GM21717 (cell line): Measurements from ENCODE around the gene PHLPP1.
"Not testable (repeated sequence)": the region's sequence is repeated elsewhere in the genome, so short reads cannot be mapped to it uniquely, and the experiment has no call there.

Experiments used
- ATAC-seq: cut with Tn5 transposase; IDR thresholded peaks from one replicate; pipeline ENCODE4 v1.9.1; 2021; ENCODE audit warnings: mild to moderate bottlenecking, moderate library complexity; ENCODE audit not compliant: unreplicated experiment

PHLPP1 gene

GRCh38 chr18:62880034-62880433 is 164.7 kb downstream of the PHLPP1 start:
- ATAC-seq: no peak

GRCh38 chr18:62880673-62881364 is 165.5 kb downstream of the PHLPP1 start:
- no peak for ATAC-seq

- no peak for ATAC-seq
These were observed 166.2 kb downstream of the PHLPP1 start for GRCh38 chr18:62881509-62882016.

- no peak for ATAC-seq
These were observed 168.8 kb downstream of the PHLPP1 start for GRCh38 chr18:62883937-62884735.

- ATAC-seq: no peak
These were observed 170.5 kb downstream of the PHLPP1 start for GRCh38 chr18:62885804-62886203.

- no peak for ATAC-seq
These were observed 179.5 kb downstream of the PHLPP1 start for GRCh38 chr18:62894681-62895390.

- no peak for ATAC-seq
These were observed 181.8 kb downstream of the PHLPP1 start for GRCh38 chr18:62897153-62897552.

GRCh38 chr18:62898359-62898758 is 183.0 kb downstream of the PHLPP1 start:
- ATAC-seq: peak; percentile 94

- no peak for ATAC-seq
These were observed 184.2 kb downstream of the PHLPP1 start for GRCh38 chr18:62899534-62899933.

- no peak for ATAC-seq
These were observed 185.0 kb downstream of the PHLPP1 start for GRCh38 chr18:62900132-62900883.

GRCh38 chr18:62902776-62903175 is 187.4 kb downstream of the PHLPP1 start:
- no peak for ATAC-seq

- no peak for ATAC-seq
These were observed 189.3 kb downstream of the PHLPP1 start for GRCh38 chr18:62904396-62905285.

- ATAC-seq: no peak
These were observed 197.5 kb downstream of the PHLPP1 start for GRCh38 chr18:62912885-62913284.

GRCh38 chr18:62913824-62914223 is 198.5 kb downstream of the PHLPP1 start:
- ATAC-seq: not testable (repeated sequence)

- no peak for ATAC-seq
These were observed 199.6 kb downstream of the PHLPP1 start for GRCh38 chr18:62914871-62915392.

GRCh38 chr18:62918361-62918760 is 203.0 kb downstream of the PHLPP1 start:
- ATAC-seq: no peak

GRCh38 chr18:62919109-62919838 is 203.9 kb downstream of the PHLPP1 start:
- ATAC-seq: no peak

- no peak for ATAC-seq
These were observed 209.8 kb downstream of the PHLPP1 start for GRCh38 chr18:62925031-62925688.
